Tongue (tissue), 2 donors: ENCODE measurements around the gene GPRIN2. TPM values are rescaled to one million over a fixed set of nuclear protein-coding genes. Genes with fewer than 3 reads are reported as not detected.
"Not testable (repeated sequence)": the region's sequence is repeated elsewhere in the genome, so short reads cannot be mapped to it uniquely, and the experiment has no call there.

Experiments
- DNase-seq: peaks from one replicate; pipeline ENCODE4 v3.0.0-alpha.2; 2015
- total RNA-seq: library from RNA; depleted of rRNA; stranded (reverse); fragments of >200 nt; gene quantifications from one replicate; pipeline ENCODE4 v1.2.3, GENCODE V29; 2014

The GPRIN2 gene
- total RNA-seq, 1 donor from 2014 or later = 1.3 TPM

- DNase-seq = no peak
Observed at GRCh38 chr10:46520381-46520780, 36.1 kb downstream of the GPRIN2 start.

- DNase-seq = no peak
Observed at GRCh38 chr10:46518028-46518725, 38.3 kb downstream of the GPRIN2 start.

GRCh38 chr10:46517541-46517940 is 38.9 kb downstream of the GPRIN2 start:
- no peak for DNase-seq

GRCh38 chr10:46516660-46517416 is 39.6 kb downstream of the GPRIN2 start:
- DNase-seq = peak; percentile 90

GRCh38 chr10:46515793-46516192 is 40.7 kb downstream of the GPRIN2 start:
- DNase-seq = no peak

GRCh38 chr10:46515366-46515765 is 41.1 kb downstream of the GPRIN2 start:
- no peak for DNase-seq

GRCh38 chr10:46514899-46515298 is 41.6 kb downstream of the GPRIN2 start:
- no peak for DNase-seq

GRCh38 chr10:46514431-46514861 is 42.0 kb downstream of the GPRIN2 start:
- no peak for DNase-seq

GRCh38 chr10:46513333-46513732 is 43.1 kb downstream of the GPRIN2 start:
- DNase-seq = not testable (repeated sequence)

GRCh38 chr10:46512725-46513124 is 43.7 kb downstream of the GPRIN2 start:
- DNase-seq = not testable (repeated sequence)

- DNase-seq = not testable (repeated sequence)
Observed at GRCh38 chr10:46512002-46512401, 44.5 kb downstream of the GPRIN2 start.

Other genes with a start within 250 kb of the GPRIN2 start
- 23.3 TPM for gene ANXA8L1, start 180.9 kb downstream of the GPRIN2 start, total RNA-seq
- gene NPY4R, start 90.7 kb downstream of the GPRIN2 start, total RNA-seq = not detected
- 1.1 TPM for gene SYT15, start 22.5 kb upstream of the GPRIN2 start, total RNA-seq